C4-2B (cell line): ENCODE measurements around the gene NDUFB5.

Experiments
- CTCF ChIP-seq: fragments of 450-650 bp; conservative IDR thresholded peaks from 2 replicates; pipeline ENCODE4 v1.5.1; 2017; ENCODE audit warnings: mild to moderate bottlenecking
- ZFX ChIP-seq: fragments of 450-650 bp; IDR thresholded peaks from 2 replicates; pipeline ENCODE4 v1.6.1; 2017

DNA sequence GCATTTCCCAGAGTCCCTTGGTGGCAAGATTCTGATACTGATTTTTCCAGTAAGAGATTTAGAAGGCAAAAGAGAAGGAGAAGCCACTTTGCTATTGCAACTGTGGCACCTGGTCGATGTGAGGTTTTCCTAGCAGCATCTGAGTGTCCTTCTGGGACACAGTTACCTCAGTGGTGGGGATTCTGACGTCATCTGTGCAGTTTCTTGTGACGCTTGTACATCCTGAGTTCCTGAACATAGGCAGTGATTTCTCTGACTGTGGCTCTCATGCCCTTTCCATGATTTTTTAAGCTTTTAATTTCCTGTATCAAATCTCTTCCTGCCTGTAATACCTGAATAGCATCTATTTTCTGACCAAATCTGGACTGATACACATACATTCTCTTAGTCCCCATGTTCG, 57.2 kb downstream of the NDUFB5 start:
- TF ChIP-seq CTCF (no peak), ZFX (no peak)
